Skeletal muscle satellite cell (primary cell): ENCODE data around the gene CCNG2. TPM values are rescaled to one million over a fixed set of nuclear protein-coding genes. Genes with fewer than 3 reads are reported as not detected.

Source experiments
- H3K27me3 ChIP-seq: 2 replicates; pipeline ENCODE4 v1.7.0; 2013; ENCODE audit warnings: low read length; ENCODE audit not compliant: control insufficient read depth, insufficient read depth
- H3K36me3 ChIP-seq: 2 replicates; pipeline ENCODE4 v1.7.0; 2013; ENCODE audit warnings: mild to moderate bottlenecking, control low read depth, low read length; ENCODE audit not compliant: insufficient read depth
- H3K4me1 ChIP-seq: 2 replicates; pipeline ENCODE4 v1.7.0; 2013; ENCODE audit warnings: low read length; ENCODE audit not compliant: control insufficient read depth, insufficient read depth
- H3K4me2 ChIP-seq: 2 replicates; pipeline ENCODE4 v1.7.0; 2013; ENCODE audit warnings: mild to moderate bottlenecking, low read length
- H3K4me3 ChIP-seq: 2 replicates; pipeline ENCODE4 v1.7.0; 2013; ENCODE audit warnings: low read length
- H3K9ac ChIP-seq: 2 replicates; pipeline ENCODE4 v1.7.0; 2013; ENCODE audit warnings: mild to moderate bottlenecking, low read depth, low read length, moderate library complexity
- H3K9me3 ChIP-seq: replicated peaks from 2 replicates; pipeline ENCODE4 v1.7.0; 2013; ENCODE audit warnings: mild to moderate bottlenecking, control low read depth, low read length
- total RNA-seq: library from RNA; depleted of rRNA; stranded (reverse); fragments of >200 nt; gene quantifications from 2 replicates; pipeline ENCODE4 v1.2.3, GENCODE V29; 2012; rRNA removed

The CCNG2 gene, protein sequence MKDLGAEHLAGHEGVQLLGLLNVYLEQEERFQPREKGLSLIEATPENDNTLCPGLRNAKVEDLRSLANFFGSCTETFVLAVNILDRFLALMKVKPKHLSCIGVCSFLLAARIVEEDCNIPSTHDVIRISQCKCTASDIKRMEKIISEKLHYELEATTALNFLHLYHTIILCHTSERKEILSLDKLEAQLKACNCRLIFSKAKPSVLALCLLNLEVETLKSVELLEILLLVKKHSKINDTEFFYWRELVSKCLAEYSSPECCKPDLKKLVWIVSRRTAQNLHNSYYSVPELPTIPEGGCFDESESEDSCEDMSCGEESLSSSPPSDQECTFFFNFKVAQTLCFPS
- total RNA-seq: 13.9 and 16.8 TPM in 2 replicates

DNA sequence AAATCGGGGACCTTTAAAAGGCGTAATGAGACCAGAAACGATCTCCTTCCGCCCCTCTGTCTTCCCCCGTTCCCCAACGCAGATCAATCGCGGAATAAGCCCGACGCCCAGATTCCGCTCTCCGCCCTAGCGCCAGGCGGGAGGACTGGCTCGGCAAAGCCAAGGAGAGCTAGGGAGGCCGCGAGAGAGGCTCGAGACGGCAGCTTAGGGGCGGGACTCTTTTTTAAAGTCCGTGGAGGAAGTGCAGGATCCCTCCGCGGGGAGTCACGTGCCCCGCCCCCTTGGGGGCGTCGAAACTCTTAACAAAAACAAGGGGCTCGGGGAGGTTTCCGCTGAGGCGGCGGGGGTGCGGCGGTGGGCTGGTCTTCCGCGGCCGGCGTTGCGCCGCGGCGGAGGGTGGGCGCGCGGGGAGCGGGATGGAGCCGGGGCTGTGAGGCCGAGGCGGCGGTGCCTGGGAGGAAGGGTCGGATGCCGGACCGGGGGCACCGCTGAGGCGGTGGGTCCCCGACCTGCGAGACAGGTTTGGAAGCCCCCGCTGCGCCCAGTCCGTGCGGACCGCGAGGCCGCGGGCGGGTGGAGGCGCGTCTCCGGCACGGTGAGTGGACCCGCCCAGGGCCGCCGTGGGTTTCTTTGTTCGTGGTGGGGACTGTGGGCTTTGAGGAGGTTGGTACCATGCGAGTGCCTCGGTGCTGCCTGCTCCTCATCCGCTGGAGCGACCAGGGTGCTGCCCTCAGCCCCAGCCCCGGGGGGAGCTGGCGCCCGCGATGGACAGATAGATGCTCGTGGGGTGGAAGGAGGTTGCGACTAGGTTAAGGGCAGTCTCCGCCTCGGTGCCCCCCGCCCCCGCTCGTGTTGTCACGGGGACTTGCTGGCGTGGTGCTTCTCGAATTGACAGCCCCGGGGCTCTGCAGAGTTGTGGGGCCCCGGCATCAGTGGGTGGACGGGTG is at the start of gene CCNG2:
TSS of gene CCNG2 (plus strand) at position 296 of the 947 bp plus-strand sequence. CDS start 1,326 bp downstream, outside the sequence.
- Histone ChIP-seq H3K4me3 (peak within 1 kb of the TSS; percentile 84), H3K4me1 (peaks cover 13% of the 10 kb centered on the region), H3K27me3 (peaks cover 2% of the 10 kb centered on the region), H3K9me3 (no peaks in the 10 kb centered on the region), H3K9ac (peak within 1 kb of the TSS; percentile 94), H3K4me2 (peak within 1 kb of the TSS; percentile 86), H3K36me3 (peaks cover 29% of the 10 kb centered on the region)

DNA sequence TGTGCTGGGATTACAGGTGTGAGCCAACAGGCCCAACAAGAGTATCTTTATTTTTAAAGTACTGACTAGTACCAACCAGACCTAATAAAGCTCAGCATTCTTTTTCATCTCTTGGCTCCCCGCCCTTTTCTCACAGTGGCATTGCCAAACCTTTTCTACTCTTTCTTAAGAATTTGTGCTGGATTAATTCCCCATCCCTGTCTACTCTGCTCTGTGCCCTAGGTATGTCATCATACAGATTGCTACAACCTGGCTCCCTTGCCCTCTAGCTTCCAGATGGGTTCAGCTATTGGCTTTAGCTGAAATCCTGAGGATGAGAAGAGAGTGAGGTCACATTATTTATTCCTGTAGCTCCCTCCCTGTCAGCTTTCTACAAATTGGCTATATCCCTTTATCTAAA is 46.3 kb upstream of the CCNG2 start:
- Histone ChIP-seq H3K36me3 (no peaks in the 10 kb centered on the region), H3K9me3 (no peaks in the 10 kb centered on the region), H3K4me2 (no peak overlapping the region), H3K4me3 (no peak overlapping the region), H3K27me3 (no peaks in the 10 kb centered on the region), H3K4me1 (no peaks in the 10 kb centered on the region), H3K9ac (no peak overlapping the region)

DNA sequence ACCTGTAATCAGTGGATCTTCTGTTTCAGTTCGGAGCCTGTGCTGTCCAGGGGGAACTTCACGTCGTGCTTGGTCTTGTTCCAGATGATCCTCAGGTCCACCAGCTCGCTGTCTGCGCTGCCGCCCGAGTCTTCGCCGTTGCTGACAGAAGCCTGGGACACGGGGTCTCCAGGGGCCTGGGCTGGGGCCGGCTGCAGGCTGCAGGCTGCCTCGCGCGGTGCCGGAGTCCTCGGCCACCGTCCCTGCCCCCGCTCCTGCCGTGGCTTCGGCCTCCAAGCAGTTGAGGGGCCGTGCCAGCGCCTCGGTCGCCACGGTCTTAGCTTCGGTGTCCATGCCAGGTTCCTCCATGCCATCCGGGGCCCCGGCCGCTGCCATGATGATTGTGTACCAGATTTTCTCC is 43.9 kb upstream of the CCNG2 start:
- H3K27me3 ChIP-seq: no peaks in the 10 kb centered on the region
- H3K36me3 ChIP-seq: no peaks in the 10 kb centered on the region
- no peak overlapping the region for H3K4me2 ChIP-seq
- no peaks in the 10 kb centered on the region for H3K4me1 ChIP-seq
- no peak overlapping the region for H3K9ac ChIP-seq
- no peak overlapping the region for H3K4me3 ChIP-seq
- H3K9me3 ChIP-seq: no peaks in the 10 kb centered on the region

DNA sequence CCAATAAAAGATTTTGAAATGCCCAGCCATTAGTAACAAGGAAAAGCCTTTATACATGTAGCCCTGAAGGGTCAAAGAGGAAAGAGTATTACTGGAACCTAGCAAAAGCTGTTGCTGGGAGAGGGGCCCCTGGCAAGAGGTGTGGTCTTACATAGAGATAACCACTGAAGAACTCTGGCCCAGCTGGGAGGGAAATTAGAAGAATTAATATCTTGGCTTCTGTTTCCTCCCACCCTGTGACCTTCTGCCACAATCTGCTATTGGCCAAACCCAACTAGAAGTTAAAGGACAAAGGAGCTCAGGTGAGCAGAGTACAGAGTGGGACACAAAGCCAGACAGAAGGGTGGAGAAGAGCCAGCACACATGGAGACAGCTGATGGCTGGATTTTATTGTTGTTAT is 39.3 kb upstream of the CCNG2 start:
- Histone ChIP-seq H3K4me1 (no peaks in the 10 kb centered on the region), H3K36me3 (no peaks in the 10 kb centered on the region), H3K4me2 (no peak overlapping the region), H3K9me3 (no peaks in the 10 kb centered on the region), H3K9ac (no peak overlapping the region), H3K27me3 (peaks cover 12% of the 10 kb centered on the region), H3K4me3 (no peak overlapping the region)

DNA sequence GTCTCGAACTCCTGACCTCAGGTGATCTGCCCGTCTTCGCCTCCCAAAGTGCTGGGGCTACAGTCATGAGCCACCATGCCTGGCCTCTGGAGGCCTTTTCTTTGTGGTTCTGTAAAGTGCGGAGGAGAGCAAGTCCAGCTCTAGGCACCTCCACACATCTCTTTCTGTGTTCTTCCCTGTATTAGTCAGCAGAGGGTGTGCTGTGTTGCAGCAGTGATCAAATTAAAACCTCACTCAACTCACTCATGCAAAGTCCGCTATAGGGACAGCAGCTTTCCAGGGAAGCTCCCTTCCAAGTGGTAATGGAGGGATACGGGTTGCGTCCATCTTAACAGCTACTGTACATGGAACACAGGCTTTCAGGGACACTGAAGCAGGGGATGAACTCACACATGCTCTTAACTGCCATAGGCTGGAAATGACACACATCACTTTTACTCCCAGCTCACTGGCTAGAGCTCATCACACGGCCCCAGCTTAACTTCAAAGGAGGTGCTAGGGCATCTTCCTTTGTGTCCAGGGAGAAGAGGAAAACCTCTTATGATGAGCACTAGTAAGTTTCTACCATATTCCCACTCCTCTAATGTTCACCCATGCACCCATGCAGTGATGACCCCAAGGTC is 36.0 kb upstream of the CCNG2 start:
- no peak overlapping the region for H3K4me2 ChIP-seq
- H3K4me1 ChIP-seq: no peaks in the 10 kb centered on the region
- H3K9me3 ChIP-seq: no peaks in the 10 kb centered on the region
- H3K9ac ChIP-seq: no peak overlapping the region
- peaks cover 27% of the 10 kb centered on the region for H3K27me3 ChIP-seq
- H3K36me3 ChIP-seq: no peaks in the 10 kb centered on the region
- no peak overlapping the region for H3K4me3 ChIP-seq

DNA sequence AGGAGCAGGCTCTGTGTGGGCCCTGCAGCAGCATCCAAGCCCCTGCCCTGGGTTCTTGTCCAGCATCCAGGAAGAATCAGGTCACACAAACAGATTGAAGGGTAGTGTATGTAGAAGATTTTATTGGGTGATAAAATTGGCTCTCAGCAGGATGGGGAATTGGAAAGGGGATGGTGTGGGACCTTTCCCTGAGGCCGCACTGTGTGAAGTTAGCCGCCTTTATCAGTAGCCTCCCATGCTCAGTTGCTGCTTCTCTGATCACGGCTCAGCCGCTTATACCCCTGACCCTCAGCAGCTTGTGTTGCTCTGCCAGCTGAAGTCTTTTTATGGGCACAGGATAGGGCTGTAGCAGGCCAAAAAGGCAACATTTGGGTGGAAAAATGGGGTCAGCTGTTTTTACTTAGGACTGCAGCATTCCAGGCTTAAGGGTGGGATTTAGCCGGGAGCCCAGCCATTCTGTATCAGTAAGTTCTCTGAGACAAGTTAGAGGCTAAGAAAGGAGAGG is 35.2 kb upstream of the CCNG2 start:
- H3K4me1 ChIP-seq: no peaks in the 10 kb centered on the region
- no peaks in the 10 kb centered on the region for H3K36me3 ChIP-seq
- H3K4me2 ChIP-seq: no peak overlapping the region
- H3K27me3 ChIP-seq: peaks cover 27% of the 10 kb centered on the region
- H3K9ac ChIP-seq: no peak overlapping the region
- H3K9me3 ChIP-seq: no peaks in the 10 kb centered on the region
- H3K4me3 ChIP-seq: no peak overlapping the region

DNA sequence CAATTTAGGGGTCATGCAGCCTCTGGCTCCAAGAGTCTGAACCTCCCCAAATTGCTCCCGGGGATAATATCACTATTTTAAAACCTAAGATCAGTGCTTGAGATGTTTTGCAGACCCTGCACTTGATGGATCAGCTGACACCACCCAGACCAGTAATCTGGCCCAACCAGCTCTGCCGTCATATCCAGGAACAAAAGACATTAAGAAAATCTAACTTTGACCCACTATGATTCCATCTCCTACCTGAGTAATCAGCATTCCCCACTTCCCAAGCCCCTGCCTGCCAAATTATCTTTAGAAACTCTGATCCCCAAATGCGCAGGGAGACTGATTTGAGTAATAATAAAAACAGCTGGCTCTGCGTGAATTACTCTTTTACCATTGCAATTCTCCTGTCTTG is 34.4 kb upstream of the CCNG2 start:
- no peaks in the 10 kb centered on the region for H3K9me3 ChIP-seq

DNA sequence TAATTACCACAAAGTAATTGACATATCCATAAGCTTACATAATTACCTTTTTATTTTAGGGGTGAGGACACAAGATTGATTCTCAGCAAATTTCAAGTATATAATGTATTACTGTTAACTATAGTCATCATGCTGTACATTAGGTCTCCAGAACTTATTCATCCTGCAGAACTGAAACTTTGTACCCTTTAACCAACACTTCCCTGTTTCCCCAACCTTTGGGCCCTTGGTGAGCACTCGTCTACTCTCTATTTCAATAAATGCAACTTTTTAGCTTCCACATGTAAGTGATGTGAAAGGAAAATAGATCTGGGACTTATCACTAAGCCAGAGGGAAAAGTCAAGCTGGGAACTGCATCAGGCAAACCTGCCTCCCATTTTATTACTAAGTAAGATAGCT is 33.6 kb upstream of the CCNG2 start:
- H3K9me3 ChIP-seq: no peaks in the 10 kb centered on the region

More for the DNA sequence above, 34.4 kb upstream of the CCNG2 start:
- Histone ChIP-seq H3K27me3 (peaks cover 27% of the 10 kb centered on the region), H3K4me2 (no peak overlapping the region), H3K9ac (no peak overlapping the region), H3K4me3 (no peak overlapping the region), H3K4me1 (no peaks in the 10 kb centered on the region), H3K36me3 (no peaks in the 10 kb centered on the region)

DNA sequence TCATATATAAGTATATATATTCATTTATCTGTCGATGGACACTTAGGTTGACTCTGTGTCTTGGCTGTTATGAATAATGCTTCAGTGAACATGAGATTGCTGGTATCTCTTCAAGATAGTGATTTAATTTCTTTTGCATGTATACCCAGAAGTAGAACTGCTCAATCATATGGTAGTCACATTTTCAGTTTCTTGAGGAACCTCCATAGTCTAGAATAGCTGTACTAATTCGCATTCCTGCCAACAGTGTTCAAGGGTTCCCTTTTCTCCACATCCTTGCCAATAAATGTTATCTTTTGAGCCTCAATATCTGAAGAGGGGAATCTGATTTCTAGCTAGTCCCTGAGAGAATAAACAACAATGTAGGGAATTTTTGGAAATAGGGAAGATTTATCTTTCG is 32.4 kb upstream of the CCNG2 start:
- Histone ChIP-seq H3K36me3 (no peaks in the 10 kb centered on the region), H3K9me3 (no peaks in the 10 kb centered on the region), H3K9ac (no peak overlapping the region), H3K4me1 (no peaks in the 10 kb centered on the region), H3K4me3 (no peak overlapping the region), H3K4me2 (no peak overlapping the region), H3K27me3 (peaks cover 33% of the 10 kb centered on the region)

More for the DNA sequence above, 33.6 kb upstream of the CCNG2 start:
- peaks cover 33% of the 10 kb centered on the region for H3K27me3 ChIP-seq
- H3K4me1 ChIP-seq: no peaks in the 10 kb centered on the region
- no peak overlapping the region for H3K4me2 ChIP-seq
- no peak overlapping the region for H3K9ac ChIP-seq
- H3K4me3 ChIP-seq: no peak overlapping the region
- H3K36me3 ChIP-seq: no peaks in the 10 kb centered on the region

DNA sequence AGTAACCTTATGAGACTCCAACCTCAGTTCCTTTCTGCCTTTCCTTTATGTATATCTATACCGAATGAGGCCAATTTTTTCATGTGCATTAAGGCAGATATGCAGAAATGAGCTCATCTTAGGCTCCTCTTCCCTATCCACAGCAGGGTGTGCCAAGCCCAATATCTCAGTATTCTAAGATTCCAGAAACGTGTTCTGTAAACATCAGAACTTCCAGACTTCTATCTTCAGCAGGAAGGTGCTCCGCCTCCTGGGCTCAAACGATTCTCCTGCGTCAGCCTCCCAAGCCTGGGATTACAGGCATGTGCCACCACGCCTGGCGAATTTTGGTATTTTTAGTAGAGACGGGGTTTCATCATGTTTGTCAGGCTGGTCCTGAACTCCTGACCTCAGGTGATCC is 31.0 kb upstream of the CCNG2 start:
- H3K9ac ChIP-seq: no peak overlapping the region
- no peaks in the 10 kb centered on the region for H3K9me3 ChIP-seq
- H3K36me3 ChIP-seq: no peaks in the 10 kb centered on the region
- H3K27me3 ChIP-seq: peaks cover 33% of the 10 kb centered on the region
- no peaks in the 10 kb centered on the region for H3K4me1 ChIP-seq
- H3K4me2 ChIP-seq: no peak overlapping the region
- no peak overlapping the region for H3K4me3 ChIP-seq

DNA sequence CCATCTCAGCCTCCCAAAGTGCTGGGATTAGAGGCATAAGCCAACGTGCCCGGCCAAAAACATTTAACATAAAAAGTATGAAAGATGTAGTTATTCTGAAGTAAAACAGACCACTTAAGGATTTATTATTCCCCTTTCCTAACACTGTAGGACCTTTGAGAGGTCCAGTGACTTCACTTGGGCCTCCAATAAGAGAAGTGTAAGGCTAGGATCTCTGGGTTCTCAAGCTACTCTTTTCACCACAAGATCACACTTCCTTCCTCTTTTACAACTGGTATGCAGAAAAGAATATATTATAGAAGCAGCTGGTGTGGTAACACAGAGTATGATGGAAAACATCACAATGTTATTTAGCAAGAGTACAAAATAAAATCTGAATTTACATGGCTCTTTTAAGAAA is 30.2 kb upstream of the CCNG2 start:
- Histone ChIP-seq H3K36me3 (no peaks in the 10 kb centered on the region), H3K9ac (no peak overlapping the region), H3K4me2 (no peak overlapping the region), H3K4me1 (no peaks in the 10 kb centered on the region), H3K9me3 (no peaks in the 10 kb centered on the region), H3K27me3 (peaks cover 27% of the 10 kb centered on the region), H3K4me3 (no peak overlapping the region)
